NCI-H524 treated with DMSO at 0.1 percent for 48 hours (cell line): Measurements from ENCODE around the gene DNAAF9.

Experiments used
- DNase-seq: peaks from one replicate; lab custom pipeline; 2025; lab: John Stamatoyannopoulos, UW

DNAAF9 gene

DNA sequence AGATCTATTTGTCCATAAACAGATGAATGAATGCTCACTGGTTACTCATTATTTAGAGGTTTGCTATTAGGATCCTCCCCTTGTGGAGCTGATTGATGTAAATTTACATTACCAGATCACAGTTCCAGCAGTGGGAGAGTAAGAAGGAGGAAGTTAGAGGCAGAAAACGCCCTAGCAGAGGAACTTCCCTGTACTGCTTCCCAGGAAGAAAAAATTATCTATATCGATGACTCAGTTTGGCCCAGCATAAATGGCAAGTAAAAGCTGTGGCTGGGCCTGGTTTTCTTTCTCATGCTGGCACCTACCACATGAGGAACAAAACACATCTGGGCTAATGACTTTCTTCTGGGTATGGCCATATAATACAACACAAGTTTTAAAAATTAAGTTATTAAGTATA, 35.7 kb downstream of the DNAAF9 start:
- no peak for DNase-seq

DNA sequence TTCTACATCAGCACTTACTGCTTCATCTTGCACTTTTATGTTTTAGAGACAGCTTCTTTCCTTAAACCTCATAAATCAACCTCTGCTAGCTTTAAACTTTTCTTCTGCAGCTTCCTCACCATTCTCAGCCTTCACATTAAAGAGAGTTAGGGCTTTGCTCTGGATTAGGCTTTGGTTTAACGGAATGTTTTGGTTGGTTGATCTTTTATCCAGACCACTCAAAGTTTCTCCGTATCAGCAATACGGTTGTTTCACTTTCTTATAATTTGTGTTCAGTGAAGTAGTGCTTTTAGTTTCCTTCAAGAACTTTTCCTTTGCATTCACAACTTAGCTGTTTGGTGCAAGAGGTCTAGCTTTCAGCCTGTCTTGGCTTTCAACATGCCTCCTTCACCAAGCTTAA, 40.4 kb downstream of the DNAAF9 start:
- no peak for DNase-seq

DNA sequence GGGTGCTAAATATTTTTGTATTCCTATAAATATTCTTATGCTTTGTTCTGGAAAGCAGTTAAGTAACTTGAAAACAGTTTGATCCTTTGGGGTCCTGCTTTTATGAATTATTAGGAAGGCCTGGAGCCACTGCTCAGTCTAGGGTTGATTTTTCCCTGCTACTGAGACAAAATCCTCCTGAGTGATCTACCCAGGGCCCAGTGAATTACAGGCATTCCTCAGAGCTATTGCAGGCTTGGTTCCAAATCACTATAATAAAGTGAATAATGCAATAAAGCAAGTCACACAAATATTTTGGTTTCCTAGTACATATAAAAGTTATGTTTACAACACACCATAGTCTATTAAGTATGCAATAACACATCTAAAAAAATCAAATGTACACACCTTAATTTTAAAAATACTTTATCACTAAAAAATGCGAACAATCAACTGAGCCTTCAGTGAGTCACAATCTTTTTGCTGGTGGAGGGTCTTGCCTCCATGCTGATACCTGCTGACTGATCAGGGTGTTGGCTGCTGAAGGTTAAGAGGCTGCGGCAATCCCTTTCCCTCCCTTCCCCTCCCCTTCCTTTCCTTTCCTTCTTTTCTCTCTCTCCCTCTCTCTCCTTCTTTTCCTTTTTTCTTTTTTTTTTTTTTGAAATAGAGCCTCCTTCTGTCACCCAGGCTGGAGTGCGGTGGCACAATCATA, 43.0 kb downstream of the DNAAF9 start:
- no peak for DNase-seq

DNA sequence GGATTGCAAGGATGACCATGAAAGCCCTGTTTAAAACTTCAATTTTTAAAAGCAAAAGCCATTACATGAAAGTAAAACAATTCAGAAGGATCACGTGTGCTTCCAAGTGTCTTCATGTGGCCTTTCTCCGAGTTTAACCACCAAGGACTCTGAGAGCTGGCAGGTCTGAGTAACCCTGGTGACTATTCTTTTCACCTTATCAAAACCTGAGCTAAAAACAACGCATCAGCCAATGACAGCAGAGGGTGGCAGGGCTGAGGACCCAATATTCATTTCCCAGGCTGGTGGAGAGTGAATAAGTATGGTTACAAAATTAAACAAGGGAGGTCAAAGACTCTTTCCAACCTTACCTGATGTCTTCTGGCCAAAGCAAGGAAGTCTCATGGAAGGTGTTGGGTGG, 46.7 kb downstream of the DNAAF9 start:
- no peak for DNase-seq

DNA sequence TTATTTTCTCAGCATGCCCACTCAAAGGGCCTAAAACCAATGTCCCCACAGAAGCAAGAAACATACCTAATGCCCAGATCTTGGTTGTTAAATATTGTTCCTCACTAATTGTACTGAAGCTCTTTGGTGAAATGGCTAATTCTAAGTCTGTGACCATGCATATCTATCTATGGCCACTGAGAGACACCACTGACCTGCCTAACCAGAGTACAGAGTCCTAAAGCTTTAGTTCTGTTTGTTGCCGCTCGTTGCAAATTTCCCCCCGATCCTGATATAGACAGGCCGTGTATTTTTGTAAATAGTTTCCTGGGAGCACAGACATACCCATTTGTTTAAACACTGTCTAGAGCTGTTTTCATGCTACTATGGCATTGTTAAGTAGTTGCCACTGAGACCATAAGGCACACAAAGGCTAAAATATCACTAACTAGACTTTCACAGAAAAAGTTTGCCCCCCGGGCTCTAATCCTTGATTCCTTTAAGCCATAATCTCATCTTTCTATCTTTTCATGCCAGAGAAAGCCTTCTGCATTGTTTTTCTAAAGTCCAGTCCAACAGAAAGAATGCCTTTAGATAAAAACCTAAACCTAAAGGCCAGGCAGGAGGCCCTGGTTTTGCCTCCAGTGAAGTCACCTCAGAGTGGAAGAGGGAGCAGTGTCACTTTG, 48.7 kb downstream of the DNAAF9 start:
- no peak for DNase-seq
